Globus pallidus (tissue), 1 donor: ENCODE data around the gene JAKMIP3.

ENCODE experiments used
- DNase-seq: peaks from one replicate; pipeline ENCODE4 v3.0.0-alpha.2; 2015; ENCODE audit warnings: low spot score

Gene JAKMIP3

GRCh38 chr10:132110111-132110521, 44.4 kb downstream of the JAKMIP3 start:
- DNase-seq = no peak

GRCh38 chr10:132110713-132111112, 45.0 kb downstream of the JAKMIP3 start:
- no peak for DNase-seq

- DNase-seq = no peak
Observed at GRCh38 chr10:132111121-132111731, 45.5 kb downstream of the JAKMIP3 start.

- DNase-seq = no peak
Observed at GRCh38 chr10:132111871-132112341, 46.2 kb downstream of the JAKMIP3 start.

GRCh38 chr10:132112611-132113010, 46.9 kb downstream of the JAKMIP3 start:
- DNase-seq = no peak

- peak; percentile 82 for DNase-seq
Observed at GRCh38 chr10:132113206-132113605, 47.5 kb downstream of the JAKMIP3 start.

- DNase-seq = peak; percentile 66
Observed at GRCh38 chr10:132113766-132114365, 48.1 kb downstream of the JAKMIP3 start.

GRCh38 chr10:132114953-132115520, 49.3 kb downstream of the JAKMIP3 start:
- DNase-seq = no peak
